NCI-H345 (cell line): ENCODE data around the gene TBX15.

Experiments used
- DNase-seq: peaks from one replicate; lab custom pipeline; 2025; lab: John Stamatoyannopoulos, UW

Gene TBX15

DNA sequence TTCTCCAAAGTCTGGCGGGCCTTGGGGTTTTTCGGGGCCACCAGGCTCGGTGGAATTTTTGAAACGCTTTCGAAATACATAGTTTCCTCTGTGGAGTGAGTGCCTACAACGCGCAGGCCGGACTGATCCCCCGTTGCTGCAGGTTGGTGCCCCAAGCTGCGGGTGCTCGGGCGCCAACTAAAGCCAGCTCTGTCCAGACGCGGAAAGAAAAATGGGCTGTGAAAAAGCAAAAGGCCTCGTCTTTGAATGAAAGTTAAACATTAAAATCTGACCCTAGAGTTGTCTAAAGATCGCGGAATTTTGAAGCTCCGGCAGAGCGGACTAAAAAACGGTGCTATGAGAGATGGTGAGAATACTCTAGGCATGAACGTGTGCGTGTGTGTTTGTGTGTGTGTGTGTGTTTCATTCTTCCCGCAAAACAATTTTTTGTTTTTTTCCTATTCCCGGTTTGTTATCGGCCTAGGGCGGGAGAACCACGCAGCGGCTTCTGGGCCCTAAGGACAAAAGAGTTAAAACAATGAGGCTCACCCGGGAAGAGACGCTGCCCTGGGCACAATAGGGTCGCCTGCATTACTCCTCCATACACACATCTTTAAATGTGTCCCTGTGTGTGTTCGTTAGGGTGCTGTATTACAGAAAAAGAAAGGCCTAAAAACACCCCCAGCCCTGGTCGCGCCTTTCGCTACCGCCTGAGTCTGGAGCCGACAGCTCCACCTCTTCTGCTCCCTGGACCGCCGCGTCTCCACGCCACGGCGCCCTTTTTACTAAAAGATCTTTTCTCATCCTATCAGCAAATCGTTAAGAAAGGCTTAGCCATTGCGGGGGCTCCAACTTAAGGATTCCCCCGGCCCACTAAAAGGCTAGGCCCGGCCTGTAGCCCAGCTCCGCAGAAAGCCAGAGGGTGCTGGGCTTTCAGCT lies 3.2 kb downstream of the TBX15 start:
- DNase-seq: no peak

DNA sequence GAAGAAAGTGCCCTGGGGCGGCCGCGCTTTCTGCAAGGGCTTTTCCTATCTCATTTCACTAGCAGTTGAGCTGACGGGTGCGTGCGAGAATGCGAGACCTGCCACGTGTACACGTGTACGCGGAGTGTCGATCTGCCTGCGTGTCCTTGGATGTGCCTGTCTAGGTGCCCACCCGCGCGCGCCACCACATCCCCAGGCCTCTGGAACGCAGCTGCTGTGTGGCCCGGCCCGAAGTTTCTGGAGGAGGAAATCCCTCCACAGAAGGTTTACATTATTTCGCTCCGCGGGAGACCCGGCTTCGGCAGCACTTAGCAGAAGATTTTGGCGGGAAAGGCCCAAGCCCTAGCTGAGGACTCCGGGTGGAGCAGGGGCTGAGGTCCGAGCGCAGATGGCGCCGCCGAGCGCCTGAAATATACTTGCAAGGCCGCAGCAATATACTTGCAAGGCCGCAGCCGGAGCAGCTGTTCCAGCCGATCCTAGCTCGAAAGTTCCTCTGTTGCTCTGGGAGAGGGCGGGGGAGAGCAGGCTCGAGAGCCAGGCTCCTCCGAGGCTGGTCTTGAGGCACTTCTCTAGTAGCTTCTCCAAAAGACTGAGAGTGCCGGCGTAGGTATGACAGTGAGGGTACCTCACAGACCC lies 3.9 kb downstream of the TBX15 start:
- no peak for DNase-seq

GRCh38 chr1:118983558-118984041 lies 4.5 kb downstream of the TBX15 start:
- DNase-seq: no peak

GRCh38 chr1:118982821-118983557 lies 5.2 kb downstream of the TBX15 start:
- DNase-seq: no peak

DNA sequence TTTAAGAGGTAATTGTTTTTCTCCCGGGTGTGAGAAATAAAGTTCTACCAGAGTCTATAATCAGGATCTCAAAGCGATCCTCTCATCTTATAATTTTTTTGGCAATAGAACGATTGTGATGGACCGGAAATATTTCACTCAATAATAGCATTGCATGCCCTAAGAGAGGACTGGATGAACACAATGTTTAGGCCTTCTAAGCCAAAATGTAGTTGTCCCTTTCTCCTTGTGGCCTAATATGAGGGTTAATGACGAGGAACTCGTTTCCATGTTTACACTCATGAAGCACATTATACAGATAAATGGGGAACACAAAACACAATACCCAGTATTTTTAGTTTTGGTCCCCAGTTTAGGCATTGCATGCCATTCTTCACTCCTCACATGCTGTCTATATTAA lies 5.9 kb downstream of the TBX15 start:
- DNase-seq: no peak

DNA sequence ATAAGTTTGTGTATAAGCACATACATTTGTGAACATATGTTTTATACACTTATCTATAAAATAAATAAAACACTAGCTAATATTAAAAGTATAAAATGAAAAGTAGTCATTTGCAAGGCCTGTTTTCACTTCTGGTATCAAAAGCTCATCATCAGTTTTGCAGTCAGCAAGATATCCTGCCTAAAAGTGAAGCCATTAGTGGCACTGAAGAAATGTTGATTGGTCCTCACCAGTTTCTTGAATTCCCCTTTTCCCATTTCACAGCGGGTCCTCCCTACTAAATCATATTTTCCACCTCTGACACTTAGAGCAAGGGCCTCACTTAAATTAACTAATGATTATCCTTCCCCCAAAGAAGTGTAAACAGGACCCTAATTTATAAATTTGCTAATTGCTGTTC lies 6.7 kb downstream of the TBX15 start:
- no peak for DNase-seq

DNA sequence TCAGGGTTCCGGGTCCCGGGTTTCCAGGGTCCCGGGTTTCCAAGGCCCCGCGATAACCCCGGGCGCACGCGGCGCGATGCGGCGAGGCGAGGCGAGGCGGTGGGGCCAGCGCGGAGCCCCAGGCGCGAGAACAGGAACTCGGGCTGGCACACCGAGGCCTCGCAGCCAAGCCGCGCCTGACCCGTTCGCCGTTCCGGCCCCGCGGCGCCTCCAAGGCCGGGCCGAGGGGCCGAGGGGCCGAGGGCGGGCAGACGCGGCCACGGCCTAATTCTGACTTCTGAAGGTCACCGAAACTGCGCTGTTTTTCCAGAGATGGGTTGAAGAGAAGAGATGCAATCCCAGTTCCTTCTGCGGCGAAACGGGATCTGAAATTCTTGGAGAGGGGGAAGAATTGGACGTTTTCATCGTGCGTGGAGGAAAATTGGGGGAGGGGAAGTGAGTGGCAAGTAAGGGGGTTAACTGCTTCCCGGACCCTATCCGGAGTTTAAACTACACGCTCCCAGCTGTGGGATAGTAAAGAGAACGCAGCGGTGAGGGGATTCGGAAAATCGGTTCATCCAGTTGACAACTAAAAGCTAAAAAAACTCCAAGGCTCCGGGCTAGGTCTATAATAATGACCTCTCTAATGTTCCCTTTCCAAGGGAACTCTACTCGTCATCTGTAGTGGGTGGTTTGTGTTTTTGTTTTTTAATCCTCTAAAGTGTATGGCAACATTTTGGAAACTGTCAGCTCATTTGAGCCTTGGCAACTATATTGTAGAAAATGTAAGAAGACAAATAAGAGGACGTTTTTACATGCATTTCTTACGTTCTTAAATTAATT lies 8.2 kb downstream of the TBX15 start:
- DNase-seq: no peak

- DNase-seq: no peak
These were observed 9.0 kb downstream of the TBX15 start for GRCh38 chr1:118978914-118979701.

DNA sequence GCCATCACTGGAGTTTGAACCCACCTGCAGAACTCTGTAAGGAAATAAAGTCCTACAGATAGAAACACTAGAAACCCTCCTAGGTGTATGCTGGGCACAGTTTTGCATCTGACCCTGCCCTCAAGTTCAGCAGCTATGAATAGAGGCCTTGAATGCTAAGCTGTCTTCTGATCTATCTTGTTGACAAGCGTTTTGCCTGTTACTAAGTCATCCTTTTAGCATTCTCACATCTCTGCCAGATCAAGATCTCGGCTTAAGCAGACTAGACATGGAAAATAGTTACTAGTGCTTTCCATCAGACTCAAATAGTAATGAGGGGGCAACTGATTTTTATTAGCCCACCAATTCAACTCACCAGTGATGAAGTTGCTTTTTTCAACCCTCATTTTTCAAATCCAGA lies 10.5 kb downstream of the TBX15 start:
- no peak for DNase-seq

GRCh38 chr1:118974661-118975060 lies 13.5 kb downstream of the TBX15 start:
- no peak for DNase-seq

GRCh38 chr1:118973531-118974137 lies 14.5 kb downstream of the TBX15 start:
- no peak for DNase-seq

GRCh38 chr1:118973032-118973431 lies 15.1 kb downstream of the TBX15 start:
- DNase-seq: no peak

GRCh38 chr1:118970451-118970850 lies 17.7 kb downstream of the TBX15 start:
- DNase-seq: no peak

DNA sequence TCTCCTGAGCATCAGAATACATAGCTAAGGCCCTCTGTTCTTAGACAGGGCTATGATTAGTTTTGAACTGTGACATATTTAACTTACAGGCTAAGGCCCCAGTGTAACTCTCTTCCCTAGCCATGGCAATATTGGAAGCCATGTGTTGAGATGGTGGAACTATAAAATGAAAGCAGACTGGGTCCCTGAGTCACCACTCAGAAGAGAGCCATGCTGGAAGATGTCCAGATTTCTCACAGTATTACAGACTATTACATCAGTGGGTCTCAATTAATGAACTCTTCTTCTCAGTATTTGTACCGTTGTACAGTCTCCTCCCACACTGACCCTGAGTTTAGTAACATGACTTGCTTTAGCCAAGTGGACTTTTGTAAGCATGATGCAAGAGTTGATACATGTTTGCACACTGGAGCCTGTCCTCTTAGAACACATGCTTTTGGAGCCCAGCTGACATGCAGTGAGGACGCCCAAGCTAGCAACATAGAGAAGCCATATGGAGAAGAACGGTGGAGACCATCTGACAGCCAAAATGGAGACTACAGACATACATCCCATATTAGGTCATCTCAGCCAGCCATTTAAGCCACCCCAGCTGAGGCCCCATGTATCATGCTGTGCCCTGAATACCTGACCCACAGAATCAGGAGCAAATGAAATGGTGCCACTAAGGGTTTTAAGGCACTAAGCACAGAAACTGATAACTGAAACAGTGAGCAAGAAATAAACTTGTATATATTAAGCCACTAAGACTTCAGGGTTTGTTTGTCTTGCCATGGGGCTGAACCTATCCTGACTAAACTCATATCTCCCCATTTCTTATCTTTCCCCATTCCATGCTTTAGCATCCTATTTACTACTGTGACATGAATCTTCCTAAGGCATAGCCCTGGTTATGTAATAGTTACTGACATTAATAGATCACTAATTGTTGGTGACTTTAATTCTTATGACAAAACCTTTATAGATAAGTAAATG lies 24.4 kb downstream of the TBX15 start:
- no peak for DNase-seq

- no peak for DNase-seq
These were observed 25.0 kb downstream of the TBX15 start for GRCh38 chr1:118963138-118963455.

GRCh38 chr1:118961156-118961555 lies 27.0 kb downstream of the TBX15 start:
- no peak for DNase-seq

- no peak for DNase-seq
These were observed 27.5 kb downstream of the TBX15 start for GRCh38 chr1:118960567-118961136.

GRCh38 chr1:118960026-118960561 lies 28.0 kb downstream of the TBX15 start:
- no peak for DNase-seq
